GM12878 (cell line): ENCODE results near the gene PRPF4. TPM values are rescaled to one million over a fixed set of nuclear protein-coding genes. Genes with fewer than 3 reads are reported as not detected.

Source experiments
- ATAC-seq: fragments of 200-7000 bp; cut with Tn5 transposase; 3 replicates; pipeline ENCODE4 v1.9.1; 2020; ENCODE audit warnings: mild to moderate bottlenecking, moderate library complexity
- BruUV-seq: library from RNA; stranded (reverse); fragments of 400-500 nt; replicated peaks from 2 replicates; lab custom pipeline; 2021; lab: Mats Ljungman, UMichigan
- CTCF ChIA-PET: fragments of 300-600 bp; sonication (Branson Sonifier 250); formaldehyde crosslinking; extraction: SDS; loops from one replicate; lab custom pipeline; 2021; ENCODE audit warnings: inconsistent platforms; lab: Yijun Ruan, JAX
- POLR2A ChIA-PET: fragments of 350-600 bp; formaldehyde crosslinking; extraction: SDS; loops from one replicate; lab custom pipeline; 2021; ENCODE audit warnings: inconsistent platforms; lab: Charles Lee
- RAD21 ChIA-PET: fragments of 300-600 bp; sonication (Branson Sonifier 250); formaldehyde crosslinking; loops from one replicate; lab custom pipeline; 2023; ENCODE audit warnings: antibody characterized with exemption; ENCODE audit not compliant: unreplicated experiment; lab: Charles Lee
- SMC1A ChIA-PET: fragments of 300-600 bp; sonication (Branson Sonifier 250); formaldehyde crosslinking; loops from one replicate; lab custom pipeline; 2023; ENCODE audit not compliant: unreplicated experiment, uncharacterized antibody; lab: Charles Lee
- DNase-seq: peaks from one replicate; pipeline ENCODE4 v3.0.0-alpha.2; 2011; ENCODE audit warnings: low read depth, low spot score
- FAIRE-seq: peaks from 3 replicates; lab custom pipeline; 2011; peaks lifted over from hg19 to GRCh38; lab: Jason Lieb, UNC
- H2AFZ ChIP-seq: 2 replicates; pipeline ENCODE4 v1.6.0; 2011; ENCODE audit warnings: low read depth, low read length, control low read depth; ENCODE audit not compliant: control insufficient read depth
- H3K27ac ChIP-seq: 2 replicates; pipeline ENCODE4 v1.5.1; 2011; ENCODE audit warnings: control low read depth; ENCODE audit not compliant: control insufficient read depth, insufficient read depth
- H3K27me3 ChIP-seq, 2 experiments: replicated peaks in 1 of 2; 2 replicates each; pipeline versions ENCODE4 v1.6.0 to v1.6.1; 2011; ENCODE audit warnings: low read length in 1 of 2; ENCODE audit not compliant: control insufficient read depth in 2 of 2, insufficient read depth in 2 of 2
- H3K36me3 ChIP-seq, 2 experiments: 2 replicates each; pipeline ENCODE4 v1.5.1; 2011; ENCODE audit warnings: low read length in 1 of 2; ENCODE audit not compliant: control insufficient read depth in 2 of 2, insufficient read depth in 2 of 2
- H3K4me1 ChIP-seq: 2 replicates; pipeline ENCODE4 v1.6.1; 2011; ENCODE audit warnings: mild to moderate bottlenecking, low read length, moderate library complexity, mixed read lengths; ENCODE audit not compliant: control insufficient read depth, insufficient read depth
- H3K4me2 ChIP-seq: 2 replicates; pipeline ENCODE4 v1.6.0; 2011; ENCODE audit warnings: control low read depth; ENCODE audit not compliant: control insufficient read depth, insufficient read depth
- H3K4me3 ChIP-seq: fragments of 200-600 bp; sonication (generic); 2 replicates; pipeline ENCODE4 v1.5.1; 2016
- H3K79me2 ChIP-seq: 2 replicates; pipeline ENCODE4 v1.6.0; 2011; ENCODE audit warnings: low read length; ENCODE audit not compliant: control insufficient read depth, insufficient read depth
- H3K9ac ChIP-seq: 2 replicates; pipeline ENCODE4 v1.8.0; 2011; ENCODE audit warnings: low read length, control low read depth, mixed read lengths; ENCODE audit not compliant: control insufficient read depth, insufficient read depth
- H3K9me3 ChIP-seq: replicated peaks from 3 replicates; pipeline ENCODE4 v1.5.1; 2011; ENCODE audit warnings: mild to moderate bottlenecking, low read length; ENCODE audit not compliant: control insufficient read depth, insufficient read depth
- H4K20me1 ChIP-seq: 2 replicates; pipeline ENCODE4 v1.6.0; 2011; ENCODE audit not compliant: control insufficient read depth, insufficient read depth
- CBX3 ChIP-seq: fragments of 200-600 bp; sonication (generic); IDR thresholded peaks from 2 replicates; pipeline ENCODE4 v1.6.1; 2016; ENCODE audit warnings: low read depth, borderline replicate concordance
- E2F4 ChIP-seq: IDR thresholded peaks from 2 replicates; pipeline ENCODE4 v1.6.1; 2012; ENCODE audit warnings: low read depth, low read length, improper control_type of control experiment
- HDAC6 ChIP-seq: fragments of 200-600 bp; sonication (generic); IDR thresholded peaks from one replicate; pipeline ENCODE4 v1.8.0; 2017; ENCODE audit warnings: antibody characterized with exemption; ENCODE audit not compliant: unreplicated experiment
- MYB ChIP-seq: fragments of 150-350 bp; IDR thresholded peaks from 2 replicates; pipeline ENCODE4 v1.6.1; 2014; ENCODE audit warnings: mild to moderate bottlenecking, low read depth, low read length, borderline replicate concordance
- NFIC ChIP-seq: IDR thresholded peaks from 2 replicates; pipeline ENCODE4 v1.6.1; 2012; ENCODE audit warnings: low read depth, mild to moderate bottlenecking, inconsistent platforms, low read length, moderate library complexity
- PML ChIP-seq: IDR thresholded peaks from 2 replicates; pipeline ENCODE4 v1.6.1; 2012; ENCODE audit warnings: low read length, inconsistent platforms
- RAD51 ChIP-seq: fragments of 450-650 bp; IDR thresholded peaks from 2 replicates; pipeline ENCODE4 v1.6.1; 2016; ENCODE audit warnings: moderate library complexity, mild to moderate bottlenecking, inconsistent platforms
- STAT3 ChIP-seq: IDR thresholded peaks from 2 replicates; pipeline ENCODE4 v1.6.1; 2011; ENCODE audit warnings: low read depth, low read length, improper control_type of control experiment
- SUPT20H ChIP-seq: IDR thresholded peaks from 2 replicates; pipeline ENCODE4 v1.6.1; 2011; ENCODE audit warnings: low read depth, mild to moderate bottlenecking, low read length, moderate library complexity, borderline replicate concordance; ENCODE audit not compliant: control insufficient read depth
- TBL1XR1 ChIP-seq: IDR thresholded peaks from 2 replicates; pipeline ENCODE4 v1.6.1; 2012; ENCODE audit warnings: low read depth, low read length, improper control_type of control experiment
- ZNF687 ChIP-seq: fragments of 450-650 bp; IDR thresholded peaks from 2 replicates; pipeline ENCODE4 v1.6.1; 2017; ENCODE audit warnings: mild to moderate bottlenecking, moderate library complexity
- WGBS: methylation state at CpG from one replicate; pipeline ENCODE4 v1.1.6; 2016; ENCODE audit warnings: low lambda C conversion rate; ENCODE audit not compliant: insufficient replicate concordance, insufficient coverage; ENCODE audit errors: missing lambda C conversion rate; 5-methylcytosine and 5-hydroxymethylcytosine counted together
- in situ Hi-C: fragments of 300-500 bp; cut with MboI; formaldehyde crosslinking; loops from 9 replicates; pipeline ENCODE4 v1.14.3; 2018; ENCODE audit warnings: mixed read lengths
- intact Hi-C: fragments of 100-400 bp; cut with micrococcal nuclease; formaldehyde crosslinking; loops from one replicate; pipeline ENCODE4 v1.14.2; 2022; ENCODE audit not compliant: unreplicated experiment
- polyA plus RNA-seq, 11 experiments: library from polyadenylated mRNA; depleted of rRNA in 4 of 11; unstranded in 6 of 11; stranded (reverse) in 5 of 11; fragments of >200 nt; fragmentation: Nextera tagmentation in 4 of 11; fragmentation: Illumina TruSeq in 1 of 11; extraction: Ambion mirVana in 4 of 11; extraction: Trizol in 1 of 11; gene quantifications; 1 replicate in 1 of 11; 2 replicates in 10 of 11; pipeline versions ENCODE4 v1.2.1 to v1.2.3, GENCODE V29; 2011 to 2016; ENCODE audit warnings: inconsistent platforms in 2 of 11, missing spikeins in 2 of 11, low read depth in 1 of 11
- total RNA-seq, 4 experiments: library from RNA; depleted of rRNA in 3 of 4; stranded (reverse); fragments of >200 nt in 3 of 4; fragmentation: Illumina TruSeq in 1 of 4; extraction: Trizol in 1 of 4; gene quantifications; 2 replicates each; pipeline versions ENCODE4 v1.2.1 to v1.2.3, GENCODE V29; 2013 to 2021

The PRPF4 gene
- total and polyA plus RNA-seq, 10 of the 15 experiments (the other 5 are each of a cell fraction or from before 2014, with no cell fraction given), result 23.0 to 48.1 (median 39.2) TPM

DNA sequence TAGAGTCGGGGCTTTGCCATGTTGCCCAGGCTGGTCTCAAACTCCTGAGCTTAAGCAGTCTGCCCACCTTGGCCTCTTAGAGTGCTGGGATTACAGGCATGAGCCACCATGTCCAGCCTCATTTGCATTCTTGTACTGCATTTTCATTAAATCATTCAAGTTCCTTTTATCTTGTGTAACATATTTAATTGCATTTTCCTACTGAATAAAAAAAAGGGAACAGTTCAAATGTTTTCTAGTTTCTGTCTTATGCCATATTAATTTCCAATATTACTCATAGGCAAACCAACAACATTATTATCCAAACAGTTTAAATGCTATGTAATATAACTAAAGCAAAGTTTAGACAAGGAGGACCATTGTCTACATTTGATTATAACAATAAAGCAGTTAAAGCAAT is 48.0 kb upstream of the PRPF4 start (continued):
- no peak for TF ChIP-seq ZNF687
- TF ChIP-seq E2F4, result no peak
- no peak for TF ChIP-seq PML
- TF ChIP-seq STAT3, result no peak
- no peak for TF ChIP-seq MYB

DNA sequence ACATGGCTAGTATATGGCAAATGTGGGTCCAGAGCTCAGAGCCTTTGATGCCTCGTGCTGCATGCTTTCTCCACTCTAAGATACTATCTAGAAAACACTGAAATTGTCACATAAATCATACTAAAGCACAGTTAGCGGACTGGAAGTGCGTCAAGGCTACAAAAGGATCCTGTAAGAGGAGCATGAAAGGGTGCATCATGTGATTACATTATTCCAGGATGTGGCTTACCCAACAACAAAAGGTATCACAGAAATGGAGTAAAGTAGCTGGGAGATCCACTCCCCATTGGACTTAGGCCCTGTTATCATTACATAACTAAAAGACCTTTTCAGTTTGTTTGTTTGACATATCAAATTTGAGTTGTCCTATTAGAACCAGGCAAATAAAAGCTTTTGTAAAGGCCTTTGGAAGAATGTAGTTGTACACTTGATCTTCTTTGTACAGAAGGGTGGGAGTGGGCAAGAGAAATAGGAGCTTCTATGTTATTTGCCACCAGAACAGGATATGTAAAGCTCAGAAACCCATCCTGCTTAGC is 47.3 kb upstream of the PRPF4 start:
- DNase-seq, result no peak
- Histone ChIP-seq H3K9ac (no peak overlapping the region), H3K79me2 (peaks cover 10% of the 10 kb centered on the region), H2AFZ (no peak overlapping the region), H3K4me3 (no peak overlapping the region), H3K27me3 (no peaks in the 10 kb centered on the region), H3K4me2 (no peak overlapping the region), H3K9me3 (no peaks in the 10 kb centered on the region), H3K4me1 (peaks cover 6% of the 10 kb centered on the region), H3K36me3 (0 out of 4 replicates have a peak, but pooled peaks cover 0 to 4% of the 10 kb centered on the region in 2 experiments), H4K20me1 (no peaks in the 10 kb centered on the region), H3K27ac (no peak overlapping the region)
- SMC1A ChIA-PET, result interaction anchor here (0.6 to 2.0 kb wide), 4 partner anchors 9 to 751 kb away, joined by 3 to 8 read pairs (median 4); no protein-coding TSS in a partner anchor
- 79% methylated on average over 3 of the region's 3 CpGs for WGBS
- BruUV-seq, result no TSS peak
- CTCF ChIA-PET, result interaction anchor here (0.9 kb wide), 1 partner anchor 16 kb away, joined by 4 read pairs; no protein-coding TSS in a partner anchor
- in situ Hi-C loops, result no loop called here
- RAD21 ChIA-PET, result no interaction called here
- intact Hi-C loops, result no loop called here
- FAIRE-seq, result no peak
- ATAC-seq, result no peak
- POLR2A ChIA-PET, result interaction anchor here (0.8 kb wide), 1 partner anchor 40 kb away, joined by 3 read pairs; no protein-coding TSS in a partner anchor
- TF ChIP-seq CBX3, result no peak
- TF ChIP-seq TBL1XR1, result no peak
- no peak for TF ChIP-seq NFIC
- TF ChIP-seq ZNF687, result no peak
- no peak for TF ChIP-seq RAD51
- no peak for TF ChIP-seq SUPT20H
- no peak for TF ChIP-seq HDAC6
